CD14-positive monocyte (primary cell): ENCODE measurements around the gene PKD1. TPM values are rescaled to one million over a fixed set of nuclear protein-coding genes. Genes with fewer than 3 reads are reported as not detected.

Experiments
- DNase-seq, 3 donors: peaks; one replicate each; pipeline ENCODE4 v3.0.0-alpha.2; 2011 to 2022
- H2AFZ ChIP-seq: 2 replicates; pipeline ENCODE4 v1.6.0; 2012; ENCODE audit warnings: mild to moderate bottlenecking, low read depth, low read length, inconsistent platforms; ENCODE audit not compliant: insufficient read depth, poor library complexity, severe bottlenecking
- H3K27ac ChIP-seq, 2 donors: 1 replicate in 1 of 2; 2 replicates in 1 of 2; pipeline ENCODE4 v1.5.1; 2012 to 2013; ENCODE audit warnings: low read length in 2 of 2, control low read depth in 1 of 2, inconsistent platforms in 1 of 2, low read depth in 1 of 2, mild to moderate bottlenecking in 1 of 2
- H3K27me3 ChIP-seq, 2 donors: one replicate each; pipeline versions ENCODE4 v1.6.0 to v1.6.1; 2011 to 2013; ENCODE audit warnings: low read length in 2 of 2; ENCODE audit not compliant: control insufficient read depth in 2 of 2, insufficient read depth in 2 of 2
- H3K36me3 ChIP-seq, 2 donors: replicated peaks in 1 of 2; 1 replicate in 1 of 2; 2 replicates in 1 of 2; pipeline versions ENCODE4 v1.5.1 to v1.6.1; 2012 to 2013; ENCODE audit warnings: low read length in 2 of 2, control low read depth in 1 of 2, inconsistent platforms in 1 of 2, mild to moderate bottlenecking in 1 of 2; ENCODE audit not compliant: insufficient read depth in 2 of 2, control insufficient read depth in 1 of 2
- H3K4me1 ChIP-seq, 2 donors: 1 replicate in 1 of 2; 2 replicates in 1 of 2; pipeline versions ENCODE4 v1.5.1 to v1.6.1; 2012 to 2013; ENCODE audit warnings: low read length in 2 of 2, control low read depth in 1 of 2, inconsistent platforms in 1 of 2, mild to moderate bottlenecking in 1 of 2, moderate library complexity in 1 of 2; ENCODE audit not compliant: insufficient read depth in 2 of 2, control insufficient read depth in 1 of 2
- H3K4me2 ChIP-seq: replicated peaks from 2 replicates; pipeline ENCODE3; 2012; ENCODE audit warnings: low read length, moderate library complexity, mild to moderate bottlenecking; ENCODE audit not compliant: poor library complexity, severe bottlenecking; ENCODE audit errors: extremely low read depth
- H3K4me3 ChIP-seq, 3 experiments: fragments of 200-600 bp in 1 of 3; sonication (generic) in 1 of 3; replicated peaks in 1 of 3; 1 replicate in 2 of 3; 2 replicates in 1 of 3; pipeline ENCODE4 v1.5.1; 2011 to 2013; ENCODE audit warnings: low read length in 3 of 3, mild to moderate bottlenecking in 3 of 3, control low read depth in 2 of 3, low read depth in 2 of 3, inconsistent platforms in 1 of 3, moderate library complexity in 1 of 3
- H3K79me2 ChIP-seq: 2 replicates; pipeline ENCODE4 v1.6.0; 2012; ENCODE audit warnings: mild to moderate bottlenecking, control low read depth, inconsistent platforms, low read length, moderate library complexity; ENCODE audit not compliant: insufficient read depth
- H3K9ac ChIP-seq: 2 replicates; pipeline ENCODE4 v1.6.0; 2017; ENCODE audit warnings: low read length, mild to moderate bottlenecking; ENCODE audit not compliant: insufficient read depth, poor library complexity, severe bottlenecking
- H3K9me3 ChIP-seq, 2 donors: replicated peaks in 1 of 2; 1 replicate in 1 of 2; 2 replicates in 1 of 2; pipeline versions ENCODE4 v1.5.1 to v1.6.1; 2012 to 2013; ENCODE audit warnings: low read length in 2 of 2, control low read depth in 1 of 2; ENCODE audit not compliant: control insufficient read depth in 1 of 2, insufficient read depth in 1 of 2
- H4K20me1 ChIP-seq: 2 replicates; pipeline ENCODE4 v1.6.0; 2012; ENCODE audit warnings: mild to moderate bottlenecking, low read length, control low read depth, moderate library complexity; ENCODE audit not compliant: insufficient read depth
- H3K27ac Mint-ChIP-seq, 7 donors: one replicate each; pipeline ENCODE4 v1.8.0; 2020; ENCODE audit warnings: mild to moderate bottlenecking in 7 of 7, mixed read lengths in 7 of 7, moderate library complexity in 6 of 7, inconsistent platforms in 2 of 7
- H3K27me3 Mint-ChIP-seq, 3 donors: one replicate each; pipeline ENCODE4 v1.8.0; 2021 to 2022; ENCODE audit warnings: low read depth in 3 of 3, mild to moderate bottlenecking in 3 of 3, mixed read lengths in 3 of 3, moderate library complexity in 3 of 3, inconsistent platforms in 1 of 3
- H3K36me3 Mint-ChIP-seq, 2 donors: one replicate each; pipeline ENCODE4 v1.8.0; 2020; ENCODE audit warnings: mixed read lengths in 2 of 2, inconsistent platforms in 1 of 2, mild to moderate bottlenecking in 1 of 2
- H3K4me1 Mint-ChIP-seq: one replicate; pipeline ENCODE4 v1.8.0; 2020; ENCODE audit warnings: mild to moderate bottlenecking, mixed read lengths
- H3K4me3 Mint-ChIP-seq, 2 donors: one replicate each; pipeline ENCODE4 v1.8.0; 2020; ENCODE audit warnings: mild to moderate bottlenecking in 2 of 2, mixed read lengths in 2 of 2, moderate library complexity in 1 of 2
- H3K9me3 Mint-ChIP-seq, 7 donors: one replicate each; pipeline ENCODE4 v1.8.0; 2020 to 2022; ENCODE audit warnings: mixed read lengths in 7 of 7, mild to moderate bottlenecking in 6 of 7, moderate library complexity in 6 of 7, inconsistent platforms in 2 of 7
- CTCF ChIP-seq: fragments of 200-600 bp; IDR thresholded peaks from one replicate; pipeline ENCODE4 v1.8.0; 2022; ENCODE audit warnings: antibody characterized with exemption, mild to moderate bottlenecking
- WGBS: methylation state at CpG from one replicate; pipeline ENCODE4 v1.1.5; 2013; ENCODE audit warnings: missing lambda C conversion rate; ENCODE audit not compliant: insufficient coverage; 5-methylcytosine and 5-hydroxymethylcytosine counted together
- intact Hi-C, 2 donors: fragments of 100-400 bp; cut with micrococcal nuclease; formaldehyde crosslinking; loops; one replicate each; pipeline versions ENCODE4 v1.15.0 to v1.15.1; 2023
- polyA plus RNA-seq, 3 donors: library from polyadenylated mRNA; depleted of rRNA in 1 of 3; unstranded in 2 of 3; stranded (reverse) in 1 of 3; fragments of 300-500 nt in 2 of 3; fragments of >200 nt in 1 of 3; fragmentation: Illumina TruSeq in 2 of 3; gene quantifications; 1 replicate in 2 of 3; 2 replicates in 1 of 3; pipeline ENCODE4 v1.2.3, GENCODE V29; 2012 to 2021

PKD1 gene
- polyA plus RNA-seq, 3 donors = 0.22 to 53.8 (median 1.6) TPM

- Histone ChIP-seq H3K27me3 (no peaks in the 10 kb centered on the region), H3K36me3 (peaks cover 72 to 92% of the 10 kb centered on the region in 2 donors), H3K4me2 (no peak overlapping the region), H3K9ac (no peak overlapping the region), H4K20me1 (no peaks in the 10 kb centered on the region), H3K27ac (no peak overlapping the region), H2AFZ (no peak overlapping the region), H3K4me3 (no peak overlapping the region), H3K4me1 (no peaks in the 10 kb centered on the region), H3K79me2 (no peaks in the 10 kb centered on the region), H3K9me3 (no peaks in the 10 kb centered on the region)
- no peak for TF ChIP-seq CTCF
- DNase-seq = no peak
- Mint-ChIP-seq H3K9me3 (no peaks in the 10 kb centered on the region), H3K4me3 (no peak overlapping the region), H3K36me3 (peaks cover 52 to 77% of the 10 kb centered on the region in 2 donors), H3K4me1 (no peaks in the 10 kb centered on the region), H3K27ac (no peak overlapping the region), H3K27me3 (peaks cover 0 to 3% (median 2%) of the 10 kb centered on the region in 3 donors)
- intact Hi-C loops = no loop called here
- WGBS = 99% methylated on average over 30 of the region's 30 CpGs
These were observed 56.3 kb downstream of the PKD1 start for GRCh38 chr16:2079311-2079800.

DNA sequence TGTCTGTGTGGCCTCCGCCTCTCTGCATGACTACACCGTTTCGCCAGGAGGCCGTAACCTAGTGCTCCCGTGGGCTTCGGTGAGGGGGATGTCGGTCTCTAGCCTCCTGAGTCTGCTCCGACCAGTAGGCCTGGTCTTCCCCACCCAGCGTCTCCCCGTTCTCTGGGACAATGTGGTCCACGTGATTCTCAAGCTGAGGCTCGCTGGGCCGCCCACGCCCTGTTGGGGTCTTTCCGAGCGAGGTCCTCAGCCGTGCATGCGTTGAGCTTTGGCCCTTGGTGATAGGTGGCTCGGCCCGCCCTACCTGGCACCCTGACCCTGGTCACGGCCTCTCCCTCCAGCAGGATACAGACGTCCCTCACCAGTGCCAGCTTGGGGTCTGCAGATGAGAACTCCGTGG, 57.0 kb downstream of the PKD1 start:
- Mint-ChIP-seq H3K27ac (no peak overlapping the region), H3K4me1 (no peaks in the 10 kb centered on the region), H3K4me3 (no peak overlapping the region), H3K27me3 (peaks cover 0 to 3% (median 2%) of the 10 kb centered on the region in 3 donors), H3K36me3 (peaks cover 58 to 80% of the 10 kb centered on the region in 2 donors), H3K9me3 (no peaks in the 10 kb centered on the region)
- Histone ChIP-seq H4K20me1 (no peaks in the 10 kb centered on the region), H3K4me3 (no peak overlapping the region), H3K9ac (no peak overlapping the region), H3K27ac (no peak overlapping the region), H3K27me3 (no peaks in the 10 kb centered on the region), H3K4me2 (no peak overlapping the region), H3K36me3 (peaks cover 75 to 92% of the 10 kb centered on the region in 2 donors), H3K79me2 (no peaks in the 10 kb centered on the region), H3K9me3 (no peaks in the 10 kb centered on the region), H2AFZ (no peak overlapping the region), H3K4me1 (no peaks in the 10 kb centered on the region)
- intact Hi-C loops = no loop called here
- 99% methylated on average over 23 of the region's 23 CpGs for WGBS
- no peak for TF ChIP-seq CTCF
- DNase-seq = no peak
